Uterus (tissue), 2 donors: ENCODE data around the gene CFAP126.

Experiments used
- CTCF ChIP-seq, 4 experiments: fragments of 200-600 bp in 2 of 4; fragments of 450-650 bp in 2 of 4; sonication (generic) in 2 of 4; IDR thresholded peaks; one replicate each; pipeline ENCODE4 v1.5.1; 2016 to 2019; ENCODE audit warnings: antibody characterized with exemption in 4 of 4, mild to moderate bottlenecking in 2 of 4, moderate library complexity in 1 of 4
- POLR2A ChIP-seq, 2 donors: fragments of 450-650 bp; IDR thresholded peaks; one replicate each; pipeline ENCODE4 v1.6.1; 2016; ENCODE audit warnings: antibody characterized with exemption in 2 of 2, mild to moderate bottlenecking in 1 of 2, moderate library complexity in 1 of 2

- TF ChIP-seq CTCF (IDR thresholded peaks at IDR 0.05) (no peak), POLR2A (IDR thresholded peaks at IDR 0.05) (no peak)
Measured at GRCh38 chr1:161402446-161402845, 34.8 kb upstream of the CFAP126 start.
